Measurements from ENCODE around the gene ULBP1. TPM values are rescaled to one million over a fixed set of nuclear protein-coding genes. Genes with fewer than 3 reads are reported as not detected.
"Not testable (repeated sequence)": the region's sequence is repeated elsewhere in the genome, so short reads cannot be mapped to it uniquely, and the experiment has no call there.

Gene ULBP1
- total RNA-seq, 1 donor = 0.10 TPM

GRCh38 chr6:149967999-149968398 is 4.3 kb downstream of the ULBP1 start:
- not testable (repeated sequence) for H3K9me3 ChIP-seq (ENCODE audit: low read depth, low read length); H3K4me3 ChIP-seq (ENCODE audit: low read length)
- H3K27me3 ChIP-seq (ENCODE audit: insufficient read depth, low read length) = peaks cover 38% of the 10 kb centered on the region
- peaks cover 22% of the 10 kb centered on the region for H3K4me1 ChIP-seq (ENCODE audit: insufficient read depth, low read length)

GRCh38 chr6:149968909-149969308 is 5.2 kb downstream of the ULBP1 start:
- H3K27me3 ChIP-seq (ENCODE audit: insufficient read depth, low read length) = peaks cover 41% of the 10 kb centered on the region
- H3K4me1 ChIP-seq (ENCODE audit: insufficient read depth, low read length) = peaks cover 15% of the 10 kb centered on the region
- H3K4me3 ChIP-seq (ENCODE audit: low read length); H3K9me3 ChIP-seq (ENCODE audit: low read depth, low read length): not testable (repeated sequence)

DNA sequence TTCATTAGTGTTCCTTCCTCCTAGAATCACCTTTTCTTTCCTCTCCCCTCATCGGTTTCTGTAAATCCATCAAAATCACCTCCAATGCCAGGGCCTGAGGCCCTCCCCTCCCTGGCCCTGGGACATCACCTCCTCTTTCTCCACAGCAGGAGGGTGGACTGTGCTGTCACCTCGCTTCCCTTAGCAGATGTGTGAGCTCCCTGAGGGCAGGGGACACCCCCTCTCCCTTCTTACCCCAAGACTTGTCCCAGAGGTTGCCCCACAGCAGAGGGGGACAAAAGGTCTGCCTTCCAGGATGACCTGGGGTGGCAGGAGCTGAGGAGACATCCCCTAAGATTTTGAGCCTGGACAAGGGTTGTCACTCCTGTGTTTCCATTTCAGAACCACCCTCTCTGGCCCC is 5.9 kb downstream of the ULBP1 start:
- Histone ChIP-seq H3K27me3 (ENCODE audit: insufficient read depth, low read length) (peaks cover 39% of the 10 kb centered on the region), H3K9me3 (ENCODE audit: low read depth, low read length) (no peaks in the 10 kb centered on the region), H3K4me3 (ENCODE audit: low read length) (no peak overlapping the region), H3K4me1 (ENCODE audit: insufficient read depth, low read length) (peaks cover 8% of the 10 kb centered on the region)

GRCh38 chr6:149974394-149974793 is 10.7 kb downstream of the ULBP1 start:
- H3K9me3 ChIP-seq (ENCODE audit: low read depth, low read length); H3K4me1 ChIP-seq (ENCODE audit: insufficient read depth, low read length); H3K4me3 ChIP-seq (ENCODE audit: low read length): not testable (repeated sequence)
- H3K27me3 ChIP-seq (ENCODE audit: insufficient read depth, low read length) = peaks cover 46% of the 10 kb centered on the region

DNA sequence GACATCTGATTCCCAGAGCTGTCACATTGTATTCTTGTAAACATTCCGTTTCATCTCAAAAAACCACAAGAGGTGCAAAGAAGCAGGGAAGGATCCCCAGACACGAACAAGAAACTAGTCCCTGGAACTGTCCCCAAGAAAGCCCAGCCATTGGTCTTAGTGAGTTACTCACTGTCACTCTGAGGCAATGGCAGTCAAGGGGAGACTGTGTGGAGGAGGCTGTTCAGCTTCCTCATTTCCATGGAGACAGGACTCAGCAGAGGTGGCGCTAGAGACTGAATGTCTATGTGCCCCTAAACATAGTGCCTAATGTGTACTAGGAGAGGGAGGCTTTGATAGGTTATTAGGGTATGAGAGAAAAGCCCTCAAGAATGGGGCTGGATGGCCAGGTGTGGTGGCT is 11.1 kb downstream of the ULBP1 start:
- no peaks in the 10 kb centered on the region for H3K9me3 ChIP-seq (ENCODE audit: low read depth, low read length)
- peaks cover 50% of the 10 kb centered on the region for H3K27me3 ChIP-seq (ENCODE audit: insufficient read depth, low read length)
- no peaks in the 10 kb centered on the region for H3K4me1 ChIP-seq (ENCODE audit: insufficient read depth, low read length)
- no peak overlapping the region for H3K4me3 ChIP-seq (ENCODE audit: low read length)

GRCh38 chr6:149975400-149975799 is 11.7 kb downstream of the ULBP1 start:
- Histone ChIP-seq H3K27me3 (ENCODE audit: insufficient read depth, low read length) (peaks cover 54% of the 10 kb centered on the region), H3K4me3 (ENCODE audit: low read length) (no peak overlapping the region), H3K4me1 (ENCODE audit: insufficient read depth, low read length) (no peaks in the 10 kb centered on the region), H3K9me3 (ENCODE audit: low read depth, low read length) (no peaks in the 10 kb centered on the region)

GRCh38 chr6:149977221-149977620 is 13.5 kb downstream of the ULBP1 start:
- Histone ChIP-seq H3K4me3 (ENCODE audit: low read length) (no peak overlapping the region), H3K27me3 (ENCODE audit: insufficient read depth, low read length) (peaks cover 62% of the 10 kb centered on the region), H3K4me1 (ENCODE audit: insufficient read depth, low read length) (no peaks in the 10 kb centered on the region), H3K9me3 (ENCODE audit: low read depth, low read length) (no peaks in the 10 kb centered on the region)

DNA sequence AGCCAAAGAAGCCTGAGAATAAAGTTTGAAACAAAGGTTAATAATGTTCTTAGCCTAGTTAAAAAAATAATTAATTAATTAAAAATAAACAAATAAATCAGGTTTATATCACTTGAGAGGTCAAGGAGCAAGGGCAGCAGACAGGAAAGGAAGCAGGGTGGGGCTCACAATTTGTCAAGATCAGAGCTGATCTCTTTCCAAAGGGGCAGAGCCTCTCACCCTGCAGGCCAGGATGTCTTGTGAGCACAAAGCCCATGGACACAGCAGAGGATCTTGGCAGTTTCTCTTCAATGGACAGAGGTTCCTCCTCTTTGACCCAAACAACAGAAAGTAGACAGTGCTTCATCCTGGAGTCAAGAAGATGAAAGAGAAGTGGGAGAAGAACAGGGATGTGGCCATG is 14.9 kb downstream of the ULBP1 start:
- Histone ChIP-seq H3K4me3 (ENCODE audit: low read length) (no peak overlapping the region), H3K4me1 (ENCODE audit: insufficient read depth, low read length) (no peaks in the 10 kb centered on the region), H3K9me3 (ENCODE audit: low read depth, low read length) (no peaks in the 10 kb centered on the region), H3K27me3 (ENCODE audit: insufficient read depth, low read length) (peaks cover 68% of the 10 kb centered on the region)

GRCh38 chr6:149979293-149979692 is 15.6 kb downstream of the ULBP1 start:
- no peaks in the 10 kb centered on the region for H3K9me3 ChIP-seq (ENCODE audit: low read depth, low read length)
- no peak overlapping the region for H3K4me3 ChIP-seq (ENCODE audit: low read length)
- no peaks in the 10 kb centered on the region for H3K4me1 ChIP-seq (ENCODE audit: insufficient read depth, low read length)
- H3K27me3 ChIP-seq (ENCODE audit: insufficient read depth, low read length) = peaks cover 66% of the 10 kb centered on the region

DNA sequence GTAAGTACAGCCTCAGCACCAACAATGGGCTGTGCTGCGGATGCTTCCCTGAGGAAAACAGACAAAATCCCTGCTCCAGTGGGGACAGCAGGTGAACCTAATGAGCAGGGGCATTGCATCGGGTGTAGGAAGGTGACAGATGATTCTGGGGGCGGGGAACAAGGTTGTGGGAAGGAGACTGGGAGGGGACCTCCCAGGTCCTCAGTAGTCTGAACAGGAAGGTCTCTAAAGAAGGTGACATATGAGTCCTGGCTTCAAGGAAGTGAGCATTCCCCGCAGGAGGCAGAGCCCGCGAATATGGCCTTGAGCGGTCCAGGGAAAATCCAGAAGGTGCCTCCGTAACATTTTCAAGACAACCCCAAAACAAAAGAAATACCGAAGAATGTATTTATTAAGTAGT is 19.4 kb downstream of the ULBP1 start:
- H3K27me3 ChIP-seq (ENCODE audit: insufficient read depth, low read length) = peaks cover 90% of the 10 kb centered on the region

GRCh38 chr6:149984773-149985172 is 21.0 kb downstream of the ULBP1 start:
- Histone ChIP-seq H3K9me3 (ENCODE audit: low read depth, low read length) (peaks cover 10% of the 10 kb centered on the region), H3K4me3 (ENCODE audit: low read length) (no peak overlapping the region), H3K4me1 (ENCODE audit: insufficient read depth, low read length) (peaks cover 3% of the 10 kb centered on the region), H3K27me3 (ENCODE audit: insufficient read depth, low read length) (peaks cover 93% of the 10 kb centered on the region)

More for the DNA sequence above, 19.4 kb downstream of the ULBP1 start:
- Histone ChIP-seq H3K4me1 (ENCODE audit: insufficient read depth, low read length) (no peaks in the 10 kb centered on the region), H3K9me3 (ENCODE audit: low read depth, low read length) (peaks cover 7% of the 10 kb centered on the region), H3K4me3 (ENCODE audit: low read length) (no peak overlapping the region)

GRCh38 chr6:149985481-149985937 is 21.8 kb downstream of the ULBP1 start:
- H3K4me3 ChIP-seq (ENCODE audit: low read length) = no peak overlapping the region
- H3K9me3 ChIP-seq (ENCODE audit: low read depth, low read length) = peaks cover 10% of the 10 kb centered on the region
- H3K4me1 ChIP-seq (ENCODE audit: insufficient read depth, low read length) = peaks cover 10% of the 10 kb centered on the region
- H3K27me3 ChIP-seq (ENCODE audit: insufficient read depth, low read length) = peaks cover 96% of the 10 kb centered on the region

DNA sequence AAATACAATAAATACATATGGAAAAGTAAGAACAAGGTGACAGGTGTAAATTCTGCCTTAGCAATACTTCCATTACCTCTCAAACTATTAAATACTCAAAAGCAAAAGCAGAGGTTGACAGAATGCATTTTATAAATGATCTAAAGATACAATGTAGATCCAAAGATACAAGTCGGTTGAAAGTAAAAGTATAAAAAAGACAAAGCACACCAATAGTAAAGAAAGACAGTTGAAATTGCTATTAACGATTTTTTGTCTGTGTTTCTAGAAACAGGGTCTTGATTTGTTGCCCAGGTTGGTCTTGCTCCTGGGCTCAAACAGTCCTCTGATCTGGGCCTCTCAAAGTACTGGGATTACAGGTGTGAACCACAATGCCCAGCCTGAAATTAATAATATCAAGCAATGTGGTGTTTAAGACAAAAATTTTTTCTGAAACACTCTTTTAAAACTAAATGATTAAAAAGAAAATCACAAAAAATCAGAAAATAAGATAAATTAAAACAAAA is 23.9 kb downstream of the ULBP1 start:
- H3K9me3 ChIP-seq (ENCODE audit: low read depth, low read length) = peaks cover 10% of the 10 kb centered on the region
- H3K4me1 ChIP-seq (ENCODE audit: insufficient read depth, low read length) = peaks cover 23% of the 10 kb centered on the region
- H3K4me3 ChIP-seq (ENCODE audit: low read length) = no peak overlapping the region
- H3K27me3 ChIP-seq (ENCODE audit: insufficient read depth, low read length) = peaks cover 98% of the 10 kb centered on the region

GRCh38 chr6:149988550-149989346 is 25.0 kb downstream of the ULBP1 start:
- H3K27me3 ChIP-seq (ENCODE audit: insufficient read depth, low read length) = peaks cover 99% of the 10 kb centered on the region
- no peak overlapping the region for H3K4me3 ChIP-seq (ENCODE audit: low read length)
- peaks cover 23% of the 10 kb centered on the region for H3K4me1 ChIP-seq (ENCODE audit: insufficient read depth, low read length)

DNA sequence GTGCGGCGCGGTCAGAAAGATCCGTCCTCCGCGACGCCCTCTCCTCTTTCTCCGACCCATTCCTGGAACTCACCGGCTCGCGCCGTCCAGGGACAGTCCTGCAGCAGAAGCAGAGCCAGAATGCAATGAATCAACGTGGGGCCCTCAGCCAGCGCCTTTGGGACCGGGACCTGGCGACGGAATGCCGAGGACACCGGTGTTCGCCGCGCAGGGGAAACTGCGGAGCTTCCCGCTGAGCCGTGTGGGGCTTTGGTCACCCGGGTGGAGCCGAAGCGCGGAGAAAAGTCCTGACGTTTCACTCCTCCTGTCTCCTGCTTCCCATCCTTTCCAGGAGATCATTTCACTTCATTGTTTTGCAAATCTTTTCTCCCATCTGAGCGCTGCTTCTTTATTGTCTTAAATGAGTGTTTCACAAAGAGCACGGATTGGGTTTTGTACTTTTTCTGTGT is 26.5 kb downstream of the ULBP1 start:
- peaks cover 10% of the 10 kb centered on the region for H3K9me3 ChIP-seq (ENCODE audit: low read depth, low read length)
- H3K27me3 ChIP-seq (ENCODE audit: insufficient read depth, low read length) = peaks cover 98% of the 10 kb centered on the region
- H3K4me1 ChIP-seq (ENCODE audit: insufficient read depth, low read length) = peaks cover 23% of the 10 kb centered on the region
- H3K4me3 ChIP-seq (ENCODE audit: low read length) = no peak overlapping the region

More at GRCh38 chr6:149988550-149989346, 25.0 kb downstream of the ULBP1 start:
- H3K9me3 ChIP-seq (ENCODE audit: low read depth, low read length) = peaks cover 10% of the 10 kb centered on the region
